Cardiac fibroblast (primary cell): Measurements from ENCODE around the gene CNTNAP5.

Experiments
- DNase-seq, 2 donors: peaks; one replicate each; pipeline versions ENCODE4 v3.0.0 to v3.0.0-alpha.2; 2010; ENCODE audit warnings: low read depth in 2 of 2
- H3K4me3 ChIP-seq, 2 donors: replicated peaks in 1 of 2; 1 replicate in 1 of 2; 2 replicates in 1 of 2; pipeline ENCODE4 v1.5.1; 2011; ENCODE audit warnings: low read depth in 2 of 2, low read length in 2 of 2, mild to moderate bottlenecking in 2 of 2, moderate library complexity in 1 of 2
- TF ChIP-seq, protein P1 (sequence below): IDR thresholded peaks from one replicate; pipeline ENCODE4 v1.5.1; 2011; ENCODE audit warnings: low read depth, mild to moderate bottlenecking, low read length, inconsistent platforms

Gene CNTNAP5

DNA sequence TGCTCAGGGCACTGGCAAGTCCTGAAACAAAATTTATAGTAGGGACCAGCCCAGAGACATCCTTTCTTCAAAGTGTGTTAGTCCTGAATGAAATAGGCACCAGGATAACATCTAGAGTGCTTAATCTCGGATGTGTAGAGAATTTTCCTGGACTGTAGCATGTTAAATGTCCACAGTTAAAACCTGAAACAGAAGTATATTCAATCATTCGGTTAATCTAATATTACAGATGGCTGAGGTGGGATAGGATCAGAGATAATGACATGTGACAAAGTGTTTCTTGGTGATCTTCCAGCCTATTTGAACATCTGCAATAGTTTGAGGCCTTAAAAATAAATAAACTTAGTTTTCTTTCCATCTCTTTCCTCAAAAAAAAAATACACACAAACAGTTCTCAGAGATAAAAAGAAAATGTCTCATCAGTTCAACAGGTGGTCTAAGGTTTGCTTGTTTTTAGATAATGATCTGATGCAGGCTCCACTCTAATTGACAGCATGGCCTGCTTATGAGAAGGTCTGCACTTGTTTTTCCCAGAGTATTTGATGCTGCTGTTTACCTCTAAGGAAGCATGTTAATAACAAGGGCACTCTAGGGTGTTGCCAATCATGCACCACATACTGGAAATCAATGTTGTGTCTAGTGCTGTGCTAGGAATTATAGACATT lies 25.9 kb downstream of the CNTNAP5 start:
- no peak overlapping the region for H3K4me3 ChIP-seq
- DNase-seq, result no peak
- TF ChIP-seq, protein P1, sequence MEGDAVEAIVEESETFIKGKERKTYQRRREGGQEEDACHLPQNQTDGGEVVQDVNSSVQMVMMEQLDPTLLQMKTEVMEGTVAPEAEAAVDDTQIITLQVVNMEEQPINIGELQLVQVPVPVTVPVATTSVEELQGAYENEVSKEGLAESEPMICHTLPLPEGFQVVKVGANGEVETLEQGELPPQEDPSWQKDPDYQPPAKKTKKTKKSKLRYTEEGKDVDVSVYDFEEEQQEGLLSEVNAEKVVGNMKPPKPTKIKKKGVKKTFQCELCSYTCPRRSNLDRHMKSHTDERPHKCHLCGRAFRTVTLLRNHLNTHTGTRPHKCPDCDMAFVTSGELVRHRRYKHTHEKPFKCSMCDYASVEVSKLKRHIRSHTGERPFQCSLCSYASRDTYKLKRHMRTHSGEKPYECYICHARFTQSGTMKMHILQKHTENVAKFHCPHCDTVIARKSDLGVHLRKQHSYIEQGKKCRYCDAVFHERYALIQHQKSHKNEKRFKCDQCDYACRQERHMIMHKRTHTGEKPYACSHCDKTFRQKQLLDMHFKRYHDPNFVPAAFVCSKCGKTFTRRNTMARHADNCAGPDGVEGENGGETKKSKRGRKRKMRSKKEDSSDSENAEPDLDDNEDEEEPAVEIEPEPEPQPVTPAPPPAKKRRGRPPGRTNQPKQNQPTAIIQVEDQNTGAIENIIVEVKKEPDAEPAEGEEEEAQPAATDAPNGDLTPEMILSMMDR, result no peak

DNA sequence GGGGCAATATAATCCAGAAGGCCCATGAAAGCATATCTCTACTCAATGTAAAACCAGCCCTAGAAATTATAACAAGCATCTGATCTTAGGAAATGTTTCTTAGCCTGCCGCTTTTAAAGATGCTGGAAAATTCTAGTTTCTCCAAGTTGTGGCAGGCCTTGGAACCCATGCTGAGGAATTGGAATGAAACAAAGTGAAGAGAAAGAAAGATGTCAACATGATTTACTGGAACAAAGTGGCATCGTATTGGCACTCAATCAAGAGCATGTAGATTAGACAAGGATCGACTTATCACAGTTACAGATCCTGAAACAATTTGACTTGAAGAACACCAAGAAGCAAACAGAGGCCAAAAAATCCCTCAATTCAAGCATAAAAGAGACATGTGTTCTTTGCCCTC lies 28.7 kb downstream of the CNTNAP5 start:
- no peak overlapping the region for H3K4me3 ChIP-seq
- DNase-seq, result no peak
- TF ChIP-seq, protein P1, result no peak

DNA sequence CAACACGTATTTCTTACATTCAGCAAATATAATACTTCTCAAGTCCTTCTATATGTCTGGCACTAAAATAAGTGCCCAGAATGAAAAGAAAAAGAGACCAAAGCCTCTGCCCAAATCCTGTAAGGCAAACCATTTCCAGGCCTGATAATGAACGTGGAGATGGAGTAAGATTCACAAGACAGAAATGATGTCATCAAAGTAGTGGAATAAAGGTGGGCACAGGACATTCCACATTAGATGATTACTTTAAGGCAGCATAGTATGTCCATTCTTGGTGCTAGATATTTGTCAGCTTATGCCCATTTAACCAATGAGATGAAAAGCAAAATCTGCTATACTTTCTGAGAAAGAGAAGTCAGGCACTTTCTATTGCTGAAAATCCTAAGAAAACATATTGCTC lies 38.5 kb downstream of the CNTNAP5 start:
- DNase-seq, result no peak
- no peak overlapping the region for H3K4me3 ChIP-seq
- TF ChIP-seq, protein P1, result no peak

DNA sequence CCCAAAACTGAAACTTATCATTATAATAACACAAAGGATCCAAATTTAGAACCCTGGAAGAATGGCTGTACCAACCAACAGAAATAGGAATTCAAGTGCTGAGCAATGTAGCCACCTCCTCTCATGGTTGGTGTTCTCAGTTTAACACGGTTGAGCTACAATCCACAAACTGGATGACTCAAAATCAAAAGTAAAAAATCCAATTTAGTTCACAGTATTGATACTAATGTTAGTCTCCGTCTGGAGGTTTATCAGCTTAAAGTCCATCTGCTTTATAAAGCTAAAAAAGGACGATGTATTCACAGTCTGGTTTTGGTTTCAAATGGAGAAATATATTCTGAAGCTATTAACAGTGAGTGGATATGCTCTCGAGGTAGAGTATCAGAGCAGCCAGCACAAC lies 40.5 kb downstream of the CNTNAP5 start:
- TF ChIP-seq, protein P1, result no peak
- H3K4me3 ChIP-seq, result no peak overlapping the region
- DNase-seq, result no peak

DNA sequence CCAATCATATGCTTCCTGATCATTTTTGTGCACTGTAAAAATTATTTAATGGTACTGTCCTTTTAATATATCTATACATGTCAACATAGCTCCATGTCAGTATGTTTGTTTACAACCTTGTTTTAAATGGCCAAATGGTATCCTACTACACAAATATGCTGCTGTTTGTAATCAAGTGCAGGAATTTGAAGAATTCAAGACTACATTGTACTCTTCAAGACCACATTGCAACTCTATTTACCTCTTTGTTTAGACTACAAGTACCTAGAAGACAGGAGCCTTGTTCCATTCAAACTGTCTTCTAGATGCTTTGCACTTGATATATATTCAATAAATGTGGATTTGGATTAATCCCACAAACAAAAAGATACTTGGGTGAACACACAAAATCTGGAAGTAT lies 41.7 kb downstream of the CNTNAP5 start:
- no peak overlapping the region for H3K4me3 ChIP-seq
- DNase-seq, result no peak
- TF ChIP-seq, protein P1, result no peak

DNA sequence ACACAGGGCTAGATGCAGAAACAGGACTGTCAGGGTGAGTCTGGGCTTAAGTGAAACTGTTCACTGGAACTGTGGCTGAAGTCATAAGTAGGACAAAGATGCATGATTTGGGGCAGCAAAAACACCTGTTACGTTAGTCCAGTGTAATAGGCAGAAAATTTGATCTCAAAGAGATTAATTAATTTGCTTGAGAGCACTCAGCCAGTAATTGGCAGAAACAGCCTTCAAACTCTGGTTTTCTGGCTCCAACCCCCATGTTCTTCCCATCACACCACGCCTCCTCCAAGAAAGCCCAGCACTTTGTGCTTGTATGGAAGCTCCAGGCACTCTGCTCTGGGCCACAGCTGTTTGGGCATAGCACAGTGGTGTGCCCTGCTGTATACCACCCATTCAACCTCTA lies 54.0 kb downstream of the CNTNAP5 start:
- no peak overlapping the region for H3K4me3 ChIP-seq
- TF ChIP-seq, protein P1, result no peak
- no peak for DNase-seq
